ENCODE data around the gene WDR17. TPM values are rescaled to one million over a fixed set of nuclear protein-coding genes. Genes with fewer than 3 reads are reported as not detected.
"Not testable (repeated sequence)": the region's sequence is repeated elsewhere in the genome, so short reads cannot be mapped to it uniquely, and the experiment has no call there.

The WDR17 gene
- total RNA-seq, 1 donor = 0.36 TPM

GRCh38 chr4:176210101-176210500 lies 144.5 kb downstream of the WDR17 start:
- Histone ChIP-seq H3K4me3 (ENCODE audit: insufficient read depth, low read length) (no peak overlapping the region), H2AFZ (ENCODE audit: low read length) (no peak overlapping the region), H3K36me3 (ENCODE audit: insufficient read depth, low read length) (no peaks in the 10 kb centered on the region), H3K4me1 (ENCODE audit: insufficient read depth, low read length) (no peaks in the 10 kb centered on the region), H3K4me2 (ENCODE audit: insufficient read depth, low read length) (no peak overlapping the region), H4K20me1 (ENCODE audit: insufficient read depth, low read length) (no peaks in the 10 kb centered on the region), H3K27me3 (ENCODE audit: insufficient read depth, low read length) (no peaks in the 10 kb centered on the region), H3K9me3 (ENCODE audit: low read depth, low read length) (no peaks in the 10 kb centered on the region), H3K27ac (ENCODE audit: low read depth, low read length) (no peak overlapping the region), H3K79me2 (ENCODE audit: insufficient read depth, low read length) (no peaks in the 10 kb centered on the region)
- TF ChIP-seq CTCF (IDR thresholded peaks at IDR 0.05; ENCODE audit: extremely low read depth, low read depth, low read length) = no peak
- DNase-seq (ENCODE audit: insufficient read length, low spot score, missing footprints) = no peak

GRCh38 chr4:176210579-176211296 lies 145.1 kb downstream of the WDR17 start:
- no peak overlapping the region for H2AFZ ChIP-seq (ENCODE audit: low read length)
- no peak for DNase-seq (ENCODE audit: insufficient read length, low spot score, missing footprints)
- no peaks in the 10 kb centered on the region for H3K27me3 ChIP-seq (ENCODE audit: insufficient read depth, low read length)
- no peaks in the 10 kb centered on the region for H4K20me1 ChIP-seq (ENCODE audit: insufficient read depth, low read length)
- H3K4me3 ChIP-seq (ENCODE audit: insufficient read depth, low read length) = no peak overlapping the region
- no peaks in the 10 kb centered on the region for H3K36me3 ChIP-seq (ENCODE audit: insufficient read depth, low read length)
- no peaks in the 10 kb centered on the region for H3K79me2 ChIP-seq (ENCODE audit: insufficient read depth, low read length)
- no peak for TF ChIP-seq CTCF (IDR thresholded peaks at IDR 0.05; ENCODE audit: extremely low read depth, low read depth, low read length)
- no peak overlapping the region for H3K4me2 ChIP-seq (ENCODE audit: insufficient read depth, low read length)
- H3K4me1 ChIP-seq (ENCODE audit: insufficient read depth, low read length) = no peaks in the 10 kb centered on the region
- H3K27ac ChIP-seq (ENCODE audit: low read depth, low read length) = no peak overlapping the region
- no peaks in the 10 kb centered on the region for H3K9me3 ChIP-seq (ENCODE audit: low read depth, low read length)

- not testable (repeated sequence) for H3K4me1 ChIP-seq (ENCODE audit: insufficient read depth, low read length); DNase-seq (ENCODE audit: insufficient read length, low spot score, missing footprints); H3K9me3 ChIP-seq (ENCODE audit: low read depth, low read length); H3K4me3 ChIP-seq (ENCODE audit: insufficient read depth, low read length); H3K79me2 ChIP-seq (ENCODE audit: insufficient read depth, low read length); H4K20me1 ChIP-seq (ENCODE audit: insufficient read depth, low read length); H3K27ac ChIP-seq (ENCODE audit: low read depth, low read length); H3K27me3 ChIP-seq (ENCODE audit: insufficient read depth, low read length); H3K36me3 ChIP-seq (ENCODE audit: insufficient read depth, low read length); H2AFZ ChIP-seq (ENCODE audit: low read length); H3K4me2 ChIP-seq (ENCODE audit: insufficient read depth, low read length)
Observed at GRCh38 chr4:176212351-176212750, 146.7 kb downstream of the WDR17 start.

- Histone ChIP-seq H3K4me1 (ENCODE audit: insufficient read depth, low read length) (no peaks in the 10 kb centered on the region), H3K36me3 (ENCODE audit: insufficient read depth, low read length) (no peaks in the 10 kb centered on the region), H3K27me3 (ENCODE audit: insufficient read depth, low read length) (no peaks in the 10 kb centered on the region), H3K27ac (ENCODE audit: low read depth, low read length) (no peak overlapping the region), H2AFZ (ENCODE audit: low read length) (no peak overlapping the region), H3K4me3 (ENCODE audit: insufficient read depth, low read length) (no peak overlapping the region), H4K20me1 (ENCODE audit: insufficient read depth, low read length) (no peaks in the 10 kb centered on the region), H3K9me3 (ENCODE audit: low read depth, low read length) (no peaks in the 10 kb centered on the region), H3K79me2 (ENCODE audit: insufficient read depth, low read length) (no peaks in the 10 kb centered on the region), H3K4me2 (ENCODE audit: insufficient read depth, low read length) (no peak overlapping the region)
- no peak for TF ChIP-seq CTCF (IDR thresholded peaks at IDR 0.05; ENCODE audit: extremely low read depth, low read depth, low read length)
- no peak for DNase-seq (ENCODE audit: insufficient read length, low spot score, missing footprints)
Observed at GRCh38 chr4:176217510-176217909, 151.9 kb downstream of the WDR17 start.

All from osteoblast (primary cell).